DMS79 (cell line): ENCODE data around the gene FOXB1.

Experiments
- DNase-seq: peaks from one replicate; lab custom pipeline; 2025; lab: John Stamatoyannopoulos, UW

FOXB1 gene

GRCh38 chr15:60004009-60004845 lies at the start of gene FOXB1:
TSS of gene FOXB1 (plus strand) at chr15:60004311. CDS start at chr15:60004964, 653 bp downstream.
- DNase-seq = peak; percentile 47

GRCh38 chr15:59958288-59958687 lies 45.8 kb upstream of the FOXB1 start:
- no peak for DNase-seq

GRCh38 chr15:59960318-59960717 lies 43.8 kb upstream of the FOXB1 start:
- no peak for DNase-seq

GRCh38 chr15:59963322-59963721 lies 40.8 kb upstream of the FOXB1 start:
- no peak for DNase-seq

- DNase-seq = no peak
Measured at GRCh38 chr15:59963925-59964324, 40.2 kb upstream of the FOXB1 start.

GRCh38 chr15:59965741-59966140 lies 38.4 kb upstream of the FOXB1 start:
- no peak for DNase-seq

- no peak for DNase-seq
Measured at GRCh38 chr15:59966262-59966661, 37.8 kb upstream of the FOXB1 start.

- no peak for DNase-seq
Measured at GRCh38 chr15:59968314-59968713, 35.8 kb upstream of the FOXB1 start.

GRCh38 chr15:59972241-59972640 lies 31.9 kb upstream of the FOXB1 start:
- DNase-seq = no peak

GRCh38 chr15:59976480-59977271 lies 27.4 kb upstream of the FOXB1 start:
- no peak for DNase-seq

GRCh38 chr15:59991834-59992233 lies 12.3 kb upstream of the FOXB1 start:
- DNase-seq = peak; percentile 92

- DNase-seq = no peak
Measured at GRCh38 chr15:59993041-59993750, 10.9 kb upstream of the FOXB1 start.

- DNase-seq = no peak
Measured at GRCh38 chr15:59993950-59994401, 10.1 kb upstream of the FOXB1 start.

GRCh38 chr15:59994526-59994887 lies 9.6 kb upstream of the FOXB1 start:
- DNase-seq = no peak

GRCh38 chr15:59994888-59995557 lies 9.1 kb upstream of the FOXB1 start:
- DNase-seq = no peak

GRCh38 chr15:59995568-59996297 lies 8.4 kb upstream of the FOXB1 start:
- no peak for DNase-seq

- no peak for DNase-seq
Measured at GRCh38 chr15:59996298-59997041, 7.6 kb upstream of the FOXB1 start.

- peak; percentile 27 for DNase-seq
Measured at GRCh38 chr15:59997070-59997701, 6.9 kb upstream of the FOXB1 start.

- DNase-seq = peak; percentile 24
Measured at GRCh38 chr15:59998305-59998949, 5.7 kb upstream of the FOXB1 start.
